DND-41 (cell line): ENCODE results near the gene CCDC85A.

Source experiments
- ATAC-seq: fragments of 200-7000 bp; cut with Tn5 transposase; 3 replicates; pipeline ENCODE4 v1.9.1; 2021; ENCODE audit warnings: low read depth; ENCODE audit not compliant: insufficient read depth
- DNase-seq: peaks from one replicate; pipeline ENCODE4 v3.0.0-alpha.2; 2020
- H2AFZ ChIP-seq: 2 replicates; pipeline ENCODE4 v1.6.0; 2012; ENCODE audit warnings: low read depth, low read length
- H3K27ac ChIP-seq: 2 replicates; pipeline ENCODE4 v1.5.1; 2012; ENCODE audit warnings: low read length, inconsistent platforms
- H3K27me3 ChIP-seq: fragments of 200-600 bp; sonication (generic); 2 replicates; pipeline ENCODE4 v1.6.0; 2012; ENCODE audit warnings: low read length, mild to moderate bottlenecking, inconsistent platforms; ENCODE audit not compliant: insufficient read depth, poor library complexity
- H3K36me3 ChIP-seq: 2 replicates; pipeline ENCODE4 v1.5.1; 2012; ENCODE audit warnings: low read length, inconsistent platforms; ENCODE audit not compliant: insufficient read depth
- H3K4me1 ChIP-seq: 2 replicates; pipeline ENCODE4 v1.5.1; 2012; ENCODE audit warnings: mild to moderate bottlenecking, low read length; ENCODE audit not compliant: insufficient read depth
- H3K4me2 ChIP-seq: 2 replicates; pipeline ENCODE4 v1.6.0; 2012; ENCODE audit warnings: mild to moderate bottlenecking, moderate library complexity, low read length, inconsistent platforms; ENCODE audit not compliant: insufficient read depth
- H3K4me3 ChIP-seq, 2 experiments: fragments of 200-600 bp in 1 of 2; shearing (Covaris generic) in 1 of 2; 2 replicates each; pipeline ENCODE4 v1.5.1; 2012 to 2016; ENCODE audit warnings: inconsistent platforms in 2 of 2, low read length in 2 of 2, mild to moderate bottlenecking in 2 of 2, low read depth in 1 of 2, moderate library complexity in 1 of 2
- H3K79me2 ChIP-seq: 2 replicates; pipeline ENCODE4 v1.6.0; 2012; ENCODE audit warnings: low read length, inconsistent platforms; ENCODE audit not compliant: insufficient read depth
- H3K9ac ChIP-seq: 2 replicates; pipeline ENCODE4 v1.6.0; 2012; ENCODE audit warnings: low read depth, mild to moderate bottlenecking, inconsistent platforms, low read length, moderate library complexity
- H3K9me3 ChIP-seq: 2 replicates; pipeline ENCODE4 v1.5.1; 2012; ENCODE audit warnings: low read length, moderate library complexity, mild to moderate bottlenecking, inconsistent platforms; ENCODE audit not compliant: insufficient read depth, severe bottlenecking
- H4K20me1 ChIP-seq: 2 replicates; pipeline ENCODE4 v1.6.0; 2012; ENCODE audit warnings: low read length; ENCODE audit not compliant: insufficient read depth
- EZH2 ChIP-seq: IDR thresholded peaks from 3 replicates; pipeline ENCODE4 v1.6.1; 2012; ENCODE audit warnings: borderline replicate concordance, low read depth, mild to moderate bottlenecking, moderate library complexity, low read length, inconsistent platforms; ENCODE audit not compliant: severe bottlenecking
- TF ChIP-seq, protein P1 (sequence below): IDR thresholded peaks from 2 replicates; pipeline ENCODE4 v1.5.1; 2012; ENCODE audit warnings: borderline replicate concordance, low read length, moderate library complexity, mild to moderate bottlenecking; ENCODE audit not compliant: poor library complexity, severe bottlenecking; ENCODE audit errors: extremely low read depth

The CCDC85A gene

DNA sequence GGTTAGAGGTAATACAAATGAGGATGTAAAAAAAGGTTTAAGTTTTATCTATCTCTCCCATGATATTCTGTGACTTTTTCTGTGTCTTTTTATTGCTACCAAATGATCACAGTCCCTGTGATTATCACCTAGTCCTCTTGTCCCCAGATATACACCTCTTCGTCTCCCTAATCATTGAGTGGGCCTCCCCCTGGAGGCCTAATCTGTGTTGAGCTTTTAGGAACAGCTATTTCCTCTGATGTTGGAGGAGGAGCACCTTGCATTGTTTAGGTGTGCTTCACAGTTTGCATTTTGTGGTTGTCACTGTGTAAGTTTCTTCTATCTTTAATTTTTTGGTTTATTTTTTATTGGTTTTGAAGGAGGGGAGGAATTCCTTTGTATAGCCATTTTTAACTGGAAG, 33.3 kb downstream of the CCDC85A start:
- no peaks in the 10 kb centered on the region for H4K20me1 ChIP-seq
- H3K9ac ChIP-seq = no peak overlapping the region
- ATAC-seq (no peak), DNase-seq (no peak)
- H2AFZ ChIP-seq = no peak overlapping the region
- H3K36me3 ChIP-seq = no peaks in the 10 kb centered on the region
- H3K27ac ChIP-seq = no peak overlapping the region
- H3K4me2 ChIP-seq = no peak overlapping the region
- no peaks in the 10 kb centered on the region for H3K27me3 ChIP-seq
- H3K4me1 ChIP-seq = no peaks in the 10 kb centered on the region
- no peaks in the 10 kb centered on the region for H3K79me2 ChIP-seq
- TF ChIP-seq, protein P1, sequence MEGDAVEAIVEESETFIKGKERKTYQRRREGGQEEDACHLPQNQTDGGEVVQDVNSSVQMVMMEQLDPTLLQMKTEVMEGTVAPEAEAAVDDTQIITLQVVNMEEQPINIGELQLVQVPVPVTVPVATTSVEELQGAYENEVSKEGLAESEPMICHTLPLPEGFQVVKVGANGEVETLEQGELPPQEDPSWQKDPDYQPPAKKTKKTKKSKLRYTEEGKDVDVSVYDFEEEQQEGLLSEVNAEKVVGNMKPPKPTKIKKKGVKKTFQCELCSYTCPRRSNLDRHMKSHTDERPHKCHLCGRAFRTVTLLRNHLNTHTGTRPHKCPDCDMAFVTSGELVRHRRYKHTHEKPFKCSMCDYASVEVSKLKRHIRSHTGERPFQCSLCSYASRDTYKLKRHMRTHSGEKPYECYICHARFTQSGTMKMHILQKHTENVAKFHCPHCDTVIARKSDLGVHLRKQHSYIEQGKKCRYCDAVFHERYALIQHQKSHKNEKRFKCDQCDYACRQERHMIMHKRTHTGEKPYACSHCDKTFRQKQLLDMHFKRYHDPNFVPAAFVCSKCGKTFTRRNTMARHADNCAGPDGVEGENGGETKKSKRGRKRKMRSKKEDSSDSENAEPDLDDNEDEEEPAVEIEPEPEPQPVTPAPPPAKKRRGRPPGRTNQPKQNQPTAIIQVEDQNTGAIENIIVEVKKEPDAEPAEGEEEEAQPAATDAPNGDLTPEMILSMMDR = no peak
- TF ChIP-seq EZH2 = no peak
- H3K4me3 ChIP-seq = no peak overlapping the region
- H3K9me3 ChIP-seq = no peaks in the 10 kb centered on the region

GRCh38 chr2:56222481-56222880, 38.7 kb downstream of the CCDC85A start:
- Histone ChIP-seq H3K27ac (no peak overlapping the region), H3K4me2 (no peak overlapping the region), H3K27me3 (no peaks in the 10 kb centered on the region)

GRCh38 chr2:56224316-56224715, 40.5 kb downstream of the CCDC85A start:
- no peak for DNase-seq
- no peaks in the 10 kb centered on the region for H3K36me3 ChIP-seq
- no peaks in the 10 kb centered on the region for H3K27me3 ChIP-seq
- H3K4me1 ChIP-seq = no peaks in the 10 kb centered on the region
- H3K9me3 ChIP-seq = no peaks in the 10 kb centered on the region
- no peak overlapping the region for H2AFZ ChIP-seq
- no peaks in the 10 kb centered on the region for H4K20me1 ChIP-seq
- H3K4me3 ChIP-seq = no peak overlapping the region
- no peak overlapping the region for H3K9ac ChIP-seq
- no peak overlapping the region for H3K27ac ChIP-seq
- H3K79me2 ChIP-seq = no peaks in the 10 kb centered on the region
- TF ChIP-seq, protein P1 = no peak
- TF ChIP-seq EZH2 = no peak
- ATAC-seq = no peak
- H3K4me2 ChIP-seq = no peak overlapping the region

More at GRCh38 chr2:56222481-56222880, 38.7 kb downstream of the CCDC85A start:
- Histone ChIP-seq H3K4me1 (no peaks in the 10 kb centered on the region), H3K9ac (no peak overlapping the region), H3K9me3 (no peaks in the 10 kb centered on the region), H3K36me3 (no peaks in the 10 kb centered on the region), H3K79me2 (no peaks in the 10 kb centered on the region), H3K4me3 (no peak overlapping the region), H2AFZ (no peak overlapping the region), H4K20me1 (no peaks in the 10 kb centered on the region)
- TF ChIP-seq, protein P1 = no peak
- no peak for TF ChIP-seq EZH2
- no peak for ATAC-seq
- no peak for DNase-seq

- H3K79me2 ChIP-seq = no peaks in the 10 kb centered on the region
- no peak overlapping the region for H3K27ac ChIP-seq
- no peak overlapping the region for H3K4me3 ChIP-seq
- H3K4me1 ChIP-seq = no peaks in the 10 kb centered on the region
- peaks cover 2% of the 10 kb centered on the region for H3K27me3 ChIP-seq
- no peak overlapping the region for H3K4me2 ChIP-seq
- no peak for ATAC-seq
- H3K9ac ChIP-seq = no peak overlapping the region
- TF ChIP-seq EZH2 = no peak
- TF ChIP-seq, protein P1 = no peak
- H4K20me1 ChIP-seq = no peaks in the 10 kb centered on the region
- H2AFZ ChIP-seq = no peak overlapping the region
- H3K36me3 ChIP-seq = no peaks in the 10 kb centered on the region
- no peak for DNase-seq
- H3K9me3 ChIP-seq = no peaks in the 10 kb centered on the region
Measured at GRCh38 chr2:56227811-56228210, 44.0 kb downstream of the CCDC85A start.
